ENCODE data around the gene APH1B. TPM values are rescaled to one million over a fixed set of nuclear protein-coding genes. Genes with fewer than 3 reads are reported as not detected.

The APH1B gene
- total and polyA plus RNA-seq, 7 donors = 1.2 to 7.0 (median 3.8) TPM

DNA sequence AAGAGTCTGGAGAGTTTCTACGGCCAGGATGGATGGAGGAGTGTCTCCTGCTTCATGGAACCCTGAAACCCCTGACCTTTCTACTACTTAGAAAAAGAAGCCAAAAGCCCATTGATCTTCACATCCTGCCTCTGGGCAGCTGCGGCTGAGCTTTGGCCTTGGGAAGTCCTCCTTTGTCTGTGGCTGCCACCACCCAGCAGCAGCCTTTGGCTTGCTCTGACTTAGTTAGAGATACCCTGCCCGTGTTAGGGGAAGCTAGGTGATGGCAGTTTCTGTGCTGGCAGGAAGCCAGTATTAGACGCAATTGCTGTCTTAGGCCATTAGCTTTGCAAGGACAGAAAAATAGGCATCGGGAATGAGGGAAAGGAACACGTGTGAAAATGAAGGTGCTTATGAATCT lies 18.8 kb downstream of the APH1B start:
- no peak for ATAC-seq
- 67 to 72% (median 67%) methylated on average over 6 of the region's 6 CpGs for WGBS, 3 donors

GRCh38 chr15:63299943-63300575 lies 22.7 kb downstream of the APH1B start:
- H3K4me1 ChIP-seq = no peaks in the 10 kb centered on the region
- intact Hi-C loops (cut with DNase I) = no loop called here

More for the DNA sequence above, 18.8 kb downstream of the APH1B start:
- no peak for DNase-seq
- Histone ChIP-seq H3K4me3 (no peak overlapping the region), H3K27me3 (ENCODE audit: insufficient read depth in 3 of 3, low read length in 2 of 3) (no peaks in the 10 kb centered on the region), H3K27ac (no peak overlapping the region), H3K9me3 (no peaks in the 10 kb centered on the region), H3K36me3 (ENCODE audit: insufficient read depth in 1 of 2, low read depth in 1 of 2) (peaks cover 0 to 28% of the 10 kb centered on the region in 2 donors), H3K4me1 (peaks cover 6% of the 10 kb centered on the region)
- TF ChIP-seq CTCF (IDR thresholded peaks at IDR 0.05) = no peak
- intact Hi-C loops (cut with DNase I) = no loop called here

GRCh38 chr15:63301088-63301487 lies 23.7 kb downstream of the APH1B start:
- Histone ChIP-seq H3K9me3 (no peaks in the 10 kb centered on the region), H3K27me3 (ENCODE audit: insufficient read depth in 3 of 3, low read length in 2 of 3) (no peaks in the 10 kb centered on the region), H3K4me1 (no peaks in the 10 kb centered on the region), H3K27ac (no peak overlapping the region), H3K4me3 (no peak overlapping the region), H3K36me3 (ENCODE audit: insufficient read depth in 1 of 2, low read depth in 1 of 2) (peaks cover 0 to 51% of the 10 kb centered on the region in 2 donors)
- ATAC-seq = no peak
- TF ChIP-seq CTCF (IDR thresholded peaks at IDR 0.05) = no peak
- intact Hi-C loops (cut with DNase I) = no loop called here
- 86 to 94% (median 88%) methylated on average over 1 of the region's 1 CpG for WGBS, 3 donors
- no peak for DNase-seq

More at GRCh38 chr15:63299943-63300575, 22.7 kb downstream of the APH1B start:
- H3K4me3 ChIP-seq = no peak overlapping the region
- no peaks in the 10 kb centered on the region for H3K27me3 ChIP-seq (ENCODE audit: insufficient read depth in 3 of 3, low read length in 2 of 3)
- 88 to 89% (median 89%) methylated on average over 7 of the region's 7 CpGs for WGBS, 3 donors
- TF ChIP-seq CTCF (IDR thresholded peaks at IDR 0.05) = no peak
- H3K27ac ChIP-seq = no peak overlapping the region
- H3K9me3 ChIP-seq = no peaks in the 10 kb centered on the region
- peaks cover 0 to 40% of the 10 kb centered on the region in 2 donors for H3K36me3 ChIP-seq (ENCODE audit: insufficient read depth in 1 of 2, low read depth in 1 of 2)
- DNase-seq (no peak), ATAC-seq (no peak)

GRCh38 chr15:63305260-63305659 lies 27.9 kb downstream of the APH1B start:
- DNase-seq = no peak
- H3K4me1 ChIP-seq = no peaks in the 10 kb centered on the region
- intact Hi-C loops (cut with DNase I) = no loop called here
- H3K36me3 ChIP-seq (ENCODE audit: insufficient read depth in 1 of 2, low read depth in 1 of 2) = peaks cover 0 to 42% of the 10 kb centered on the region in 2 donors
- no peak overlapping the region for H3K4me3 ChIP-seq
- H3K27ac ChIP-seq = no peak overlapping the region
- no peaks in the 10 kb centered on the region for H3K9me3 ChIP-seq
- no peak for TF ChIP-seq CTCF (IDR thresholded peaks at IDR 0.05)
- ATAC-seq = no peak
- 89 to 92% (median 91%) methylated on average over 5 of the region's 5 CpGs for WGBS, 3 donors
- no peaks in the 10 kb centered on the region for H3K27me3 ChIP-seq (ENCODE audit: insufficient read depth in 3 of 3, low read length in 2 of 3)

Data from psoas muscle (tissue), 8 donors.